ENCODE data around the gene VPS13D.

The VPS13D gene

GRCh38 chr1:12294076-12294475, 64.2 kb downstream of the VPS13D start:
- TF ChIP-seq NFIC (IDR thresholded peaks at IDR 0.05) (no peak), RAD21 (IDR thresholded peaks at IDR 0.05; ENCODE audit: low read depth) (no peak), MAX (IDR thresholded peaks at IDR 0.05) (no peak), TAF1 (IDR thresholded peaks at IDR 0.05; ENCODE audit: low read depth) (no peak), ZBTB7A (IDR thresholded peaks at IDR 0.05; ENCODE audit: low read depth) (no peak), CREB1 (IDR thresholded peaks at IDR 0.05; ENCODE audit: low read depth) (no peak), TCF12 (IDR thresholded peaks at IDR 0.05; ENCODE audit: low read depth) (no peak), EGR1 (IDR thresholded peaks at IDR 0.05) (no peak), YY1 (IDR thresholded peaks at IDR 0.05; ENCODE audit: low read depth) (no peak)
- TF ChIP-seq, protein P1, sequence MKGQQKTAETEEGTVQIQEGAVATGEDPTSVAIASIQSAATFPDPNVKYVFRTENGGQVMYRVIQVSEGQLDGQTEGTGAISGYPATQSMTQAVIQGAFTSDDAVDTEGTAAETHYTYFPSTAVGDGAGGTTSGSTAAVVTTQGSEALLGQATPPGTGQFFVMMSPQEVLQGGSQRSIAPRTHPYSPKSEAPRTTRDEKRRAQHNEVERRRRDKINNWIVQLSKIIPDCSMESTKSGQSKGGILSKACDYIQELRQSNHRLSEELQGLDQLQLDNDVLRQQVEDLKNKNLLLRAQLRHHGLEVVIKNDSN (IDR thresholded peaks at IDR 0.05) = no peak

DNA sequence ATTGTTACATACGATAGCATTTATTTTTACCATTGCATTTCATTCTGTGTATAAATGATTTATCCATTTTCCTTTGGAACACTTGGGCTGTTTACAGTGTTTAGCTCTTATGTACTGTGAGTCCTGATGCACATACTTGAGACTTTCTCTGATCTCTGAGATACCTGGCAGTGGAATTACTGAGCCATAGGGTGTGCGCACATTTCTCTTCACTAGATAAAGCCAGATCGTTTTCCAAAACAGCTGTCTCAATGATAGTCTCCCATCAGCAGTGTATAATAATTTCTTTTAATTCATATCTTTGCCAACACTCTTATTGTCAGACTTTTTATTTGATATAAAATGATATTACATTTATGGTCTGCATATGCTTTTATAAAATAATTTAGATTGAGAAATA, 66.2 kb downstream of the VPS13D start:
- TF ChIP-seq ZBTB7A (IDR thresholded peaks at IDR 0.05; ENCODE audit: low read depth) = no peak
- TF ChIP-seq REST (IDR thresholded peaks at IDR 0.05; ENCODE audit: low read depth) = no peak
- no peak for TF ChIP-seq EP300 (IDR thresholded peaks at IDR 0.05; ENCODE audit: borderline replicate concordance)
- no peak for TF ChIP-seq TEAD4 (IDR thresholded peaks at IDR 0.05)
- TF ChIP-seq YY1 (IDR thresholded peaks at IDR 0.05; ENCODE audit: low read depth) = no peak
- TF ChIP-seq CEBPB (IDR thresholded peaks at IDR 0.05) = no peak
- no peak for TF ChIP-seq NFIC (IDR thresholded peaks at IDR 0.05)
- TF ChIP-seq, protein P1 (IDR thresholded peaks at IDR 0.05) = no peak
- no peak for TF ChIP-seq FOXM1 (IDR thresholded peaks at IDR 0.05; ENCODE audit: borderline replicate concordance, low read depth)
- TF ChIP-seq TAF1 (IDR thresholded peaks at IDR 0.05; ENCODE audit: low read depth) = no peak
- TF ChIP-seq MAX (IDR thresholded peaks at IDR 0.05) = no peak
- no peak for TF ChIP-seq RAD21 (IDR thresholded peaks at IDR 0.05; ENCODE audit: low read depth)
- TF ChIP-seq EGR1 (IDR thresholded peaks at IDR 0.05) = no peak

- TF ChIP-seq CEBPB (IDR thresholded peaks at IDR 0.05) = no peak
- no peak for TF ChIP-seq FOXM1 (IDR thresholded peaks at IDR 0.05; ENCODE audit: borderline replicate concordance, low read depth)
- TF ChIP-seq, protein P1 (IDR thresholded peaks at IDR 0.05) = no peak
- TF ChIP-seq MAX (IDR thresholded peaks at IDR 0.05) = no peak
- no peak for TF ChIP-seq TAF1 (IDR thresholded peaks at IDR 0.05; ENCODE audit: low read depth)
- TF ChIP-seq REST (IDR thresholded peaks at IDR 0.05; ENCODE audit: low read depth) = no peak
- no peak for TF ChIP-seq TCF12 (IDR thresholded peaks at IDR 0.05; ENCODE audit: low read depth)
- TF ChIP-seq YY1 (IDR thresholded peaks at IDR 0.05; ENCODE audit: low read depth) = no peak
- no peak for TF ChIP-seq ZBTB7A (IDR thresholded peaks at IDR 0.05; ENCODE audit: low read depth)
- TF ChIP-seq NFIC (IDR thresholded peaks at IDR 0.05) = no peak
Measured at GRCh38 chr1:12296623-12297022, 66.8 kb downstream of the VPS13D start.

- no peak for TF ChIP-seq FOXM1 (IDR thresholded peaks at IDR 0.05; ENCODE audit: borderline replicate concordance, low read depth)
- TF ChIP-seq RAD21 (IDR thresholded peaks at IDR 0.05; ENCODE audit: low read depth) = no peak
- TF ChIP-seq ZBTB7A (IDR thresholded peaks at IDR 0.05; ENCODE audit: low read depth) = no peak
- no peak for TF ChIP-seq YY1 (IDR thresholded peaks at IDR 0.05; ENCODE audit: low read depth)
- TF ChIP-seq TAF1 (IDR thresholded peaks at IDR 0.05; ENCODE audit: low read depth) = no peak
- no peak for TF ChIP-seq EP300 (IDR thresholded peaks at IDR 0.05; ENCODE audit: borderline replicate concordance)
- TF ChIP-seq CEBPB (IDR thresholded peaks at IDR 0.05) = no peak
- TF ChIP-seq TCF12 (IDR thresholded peaks at IDR 0.05; ENCODE audit: low read depth) = no peak
- TF ChIP-seq MAX (IDR thresholded peaks at IDR 0.05) = no peak
- TF ChIP-seq NFIC (IDR thresholded peaks at IDR 0.05) = no peak
- TF ChIP-seq REST (IDR thresholded peaks at IDR 0.05; ENCODE audit: low read depth) = no peak
- TF ChIP-seq CREB1 (IDR thresholded peaks at IDR 0.05; ENCODE audit: low read depth) = no peak
- TF ChIP-seq EGR1 (IDR thresholded peaks at IDR 0.05) = no peak
- TF ChIP-seq TEAD4 (IDR thresholded peaks at IDR 0.05) = no peak
- TF ChIP-seq, protein P1 (IDR thresholded peaks at IDR 0.05) = no peak
Measured at GRCh38 chr1:12300706-12301105, 70.9 kb downstream of the VPS13D start.
